HEK293T (cell line): ENCODE data around the gene PAQR4.

Source experiments
- CTCF ChIA-PET: fragments of 350-600 bp; formaldehyde crosslinking; extraction: SDS; loops from one replicate; lab custom pipeline; 2021; ENCODE audit warnings: antibody characterized with exemption, inconsistent platforms; lab: Yijun Ruan, JAX
- POLR2A ChIA-PET: fragments of 350-600 bp; formaldehyde crosslinking; extraction: SDS; loops from one replicate; lab custom pipeline; 2020; ENCODE audit warnings: antibody characterized with exemption, inconsistent platforms; lab: Yijun Ruan, JAX
- DNase-seq: peaks from one replicate; pipeline ENCODE4 v3.0.0; 2012; ENCODE audit warnings: mixed read lengths; ENCODE audit errors: extremely low spot score
- ARNT ChIP-seq: fragments of 450-650 bp; IDR thresholded peaks from 2 replicates; pipeline ENCODE4 v1.6.1; 2017; ENCODE audit warnings: mild to moderate bottlenecking
- BHLHE40 ChIP-seq: fragments of 450-650 bp; IDR thresholded peaks from 2 replicates; pipeline ENCODE4 v1.6.1; 2016; ENCODE audit warnings: mild to moderate bottlenecking, moderate library complexity, borderline replicate concordance
- CTBP1 ChIP-seq: fragments of 450-650 bp; IDR thresholded peaks from 2 replicates; pipeline ENCODE4 v1.6.1; 2016; ENCODE audit warnings: borderline replicate concordance
- ELF4 ChIP-seq: fragments of 450-650 bp; IDR thresholded peaks from 2 replicates; pipeline ENCODE4 v1.6.1; 2017; ENCODE audit warnings: antibody characterized with exemption
- FOXA1 ChIP-seq: fragments of 450-650 bp; IDR thresholded peaks from 2 replicates; pipeline ENCODE4 v1.6.1; 2016; ENCODE audit warnings: mild to moderate bottlenecking
- FOXK2 ChIP-seq: fragments of 450-650 bp; IDR thresholded peaks from 2 replicates; pipeline ENCODE4 v1.6.1; 2016; ENCODE audit warnings: mild to moderate bottlenecking
- FOXM1 ChIP-seq: fragments of 450-650 bp; IDR thresholded peaks from 2 replicates; pipeline ENCODE4 v1.6.1; 2017; ENCODE audit warnings: mild to moderate bottlenecking, borderline replicate concordance
- HDGF ChIP-seq: fragments of 450-650 bp; IDR thresholded peaks from 2 replicates; pipeline ENCODE4 v1.6.1; 2017; ENCODE audit warnings: antibody characterized with exemption, borderline replicate concordance
- L3MBTL2 ChIP-seq: fragments of 450-650 bp; conservative IDR thresholded peaks from 2 replicates; pipeline ENCODE4 v1.6.1; 2016; ENCODE audit warnings: mild to moderate bottlenecking
- LEF1 ChIP-seq: fragments of 450-650 bp; IDR thresholded peaks from 2 replicates; pipeline ENCODE4 v1.6.1; 2017; ENCODE audit warnings: mild to moderate bottlenecking, borderline replicate concordance
- NFRKB ChIP-seq: fragments of 450-650 bp; IDR thresholded peaks from 2 replicates; pipeline ENCODE4 v1.6.1; 2016; ENCODE audit warnings: mild to moderate bottlenecking, moderate library complexity
- PKNOX1 ChIP-seq: fragments of 450-650 bp; IDR thresholded peaks from 2 replicates; pipeline ENCODE4 v1.6.1; 2016
- SP1 ChIP-seq: fragments of 450-650 bp; IDR thresholded peaks from 2 replicates; pipeline ENCODE4 v1.6.1; 2017
- SUZ12 ChIP-seq: fragments of 450-650 bp; IDR thresholded peaks from 2 replicates; pipeline ENCODE4 v1.6.1; 2016; ENCODE audit warnings: mild to moderate bottlenecking
- TARDBP ChIP-seq: fragments of 450-650 bp; IDR thresholded peaks from 2 replicates; pipeline ENCODE4 v1.6.1; 2016
- ZNF384 ChIP-seq: fragments of 450-650 bp; IDR thresholded peaks from 2 replicates; pipeline ENCODE4 v1.6.1; 2016

The PAQR4 gene

GRCh38 chr16:2960183-2961010 is 8.8 kb upstream of the PAQR4 start:
- ChIA-PET POLR2A (interaction anchor here (1.2 kb wide), 1 partner anchor 20 kb away, joined by 3 read pairs; the partner anchor contains the start of gene PKMYT1), CTCF (interaction anchor here (0.7 kb wide), 1 partner anchor 85 kb away, joined by 5 read pairs; no protein-coding TSS in a partner anchor)
- TF ChIP-seq TARDBP (no peak), ELF4 (no peak), ARNT (no peak), ZNF384 (no peak), NFRKB (no peak), L3MBTL2 (no peak), FOXM1 (no peak), HDGF (no peak), BHLHE40 (no peak), SUZ12 (no peak), LEF1 (no peak), SP1 (no peak), FOXA1 (no peak), PKNOX1 (no peak), CTBP1 (no peak)
- no peak for DNase-seq

GRCh38 chr16:2962334-2963073 is 6.6 kb upstream of the PAQR4 start:
- no peak for TF ChIP-seq PKNOX1
- TF ChIP-seq BHLHE40: no peak
- no peak for TF ChIP-seq CTBP1
- no peak for TF ChIP-seq TARDBP
- no peak for DNase-seq
- ChIA-PET CTCF (interaction anchor here (1.0 kb wide), 1 partner anchor 17 kb away, joined by 3 read pairs; no protein-coding TSS in a partner anchor), POLR2A (interaction anchor here (1.6 to 1.7 kb wide), 2 partner anchors 10 to 18 kb away, joined by 3 to 6 read pairs; partner anchors contain the start of gene PKMYT1)

- POLR2A ChIA-PET: interaction anchor here (1.7 to 3.0 kb wide), 2 partner anchors 9 to 18 kb away, joined by 6 to 30 read pairs; partner anchors contain the start of gene PKMYT1
Measured at GRCh38 chr16:2963074-2963722, 6.0 kb upstream of the PAQR4 start.

GRCh38 chr16:2963723-2964474 is 5.2 kb upstream of the PAQR4 start, which contains the start of gene KREMEN2:
KREMEN2 (plus strand) TSS chr16:2964275; CDS start chr16:2964521, 246 bp downstream.
- POLR2A ChIA-PET: interaction anchor here (0.9 to 3.0 kb wide), 7 partner anchors 8 to 59 kb away, joined by 3 to 30 read pairs (median 4); partner anchors contain the start of genes HCFC1R1, PKMYT1 and THOC6
- TF ChIP-seq ZNF384 (no peak), L3MBTL2 (peak; percentile 64), FOXM1 (no peak), CTBP1 (no peak), BHLHE40 (no peak)

More at GRCh38 chr16:2963074-2963722, 6.0 kb upstream of the PAQR4 start:
- CTCF ChIA-PET: no interaction called here
- no peak for DNase-seq
- TF ChIP-seq ARNT (no peak), TARDBP (no peak), ZNF384 (no peak), L3MBTL2 (no peak), CTBP1 (no peak), HDGF (no peak), LEF1 (no peak), ELF4 (no peak), FOXK2 (no peak), PKNOX1 (no peak), BHLHE40 (no peak), FOXA1 (no peak)

More at GRCh38 chr16:2963723-2964474, 5.2 kb upstream of the PAQR4 start, which contains the start of gene KREMEN2:
- CTCF ChIA-PET: no interaction called here
- DNase-seq: peak; percentile 79
